A549 (cell line): ENCODE data around the gene CSTPP1. TPM values are rescaled to one million over a fixed set of nuclear protein-coding genes. Genes with fewer than 3 reads are reported as not detected.

ENCODE experiments used
- ATAC-seq, 2 experiments: fragments of 200-7000 bp in 1 of 2; fragments of >200 bp in 1 of 2; cut with Nextera tagmentation in 1 of 2; cut with Tn5 transposase in 1 of 2; 3 replicates each; pipeline versions ENCODE4 v1.8.0 to v1.9.1; 2018 to 2020; ENCODE audit warnings: mild to moderate bottlenecking in 1 of 2, moderate library complexity in 1 of 2
- CTCF ChIA-PET: fragments of 300-600 bp; sonication (Branson Sonifier 250); formaldehyde crosslinking; extraction: SDS; loops from one replicate; lab custom pipeline; 2021; ENCODE audit warnings: antibody characterized with exemption, inconsistent platforms; lab: Yijun Ruan, JAX
- POLR2A ChIA-PET: fragments of 350-600 bp; formaldehyde crosslinking; extraction: SDS; loops from one replicate; lab custom pipeline; 2021; ENCODE audit warnings: antibody characterized with exemption, inconsistent platforms; lab: Yijun Ruan, JAX
- DNase-seq, 2 experiments: peaks; one replicate each; pipeline versions ENCODE4 v3.0.0 to v3.0.0-alpha.2; 2011 to 2016; ENCODE audit warnings: low read depth in 1 of 2, low spot score in 1 of 2
- FAIRE-seq: peaks from 2 replicates; lab custom pipeline; 2011; peaks lifted over from hg19 to GRCh38; lab: Jason Lieb, UNC
- H3K27ac ChIP-seq, 2 experiments: fragments of >200 bp; sonication (Bioruptor Twin); formaldehyde crosslinking; 3 replicates each; pipeline ENCODE4 v1.5.1; 2016 to 2017
- H3K4me1 ChIP-seq: fragments of >200 bp; sonication (Bioruptor Twin); formaldehyde crosslinking; 3 replicates; pipeline ENCODE4 v1.6.1; 2016
- H3K4me2 ChIP-seq: fragments of >200 bp; sonication (Bioruptor Twin); formaldehyde crosslinking; 3 replicates; pipeline ENCODE4 v1.6.1; 2016
- H3K4me3 ChIP-seq: fragments of >200 bp; sonication (Bioruptor Twin); formaldehyde crosslinking; 3 replicates; pipeline ENCODE4 v1.5.1; 2016
- H3K9me3 ChIP-seq: fragments of >200 bp; sonication (Bioruptor Twin); formaldehyde crosslinking; 3 replicates; pipeline ENCODE4 v1.6.1; 2016
- CBX2 ChIP-seq: fragments of 200-600 bp; sonication (generic); IDR thresholded peaks from 2 replicates; pipeline ENCODE4 v1.6.1; 2016; ENCODE audit warnings: low read depth, mild to moderate bottlenecking, borderline replicate concordance
- CBX8 ChIP-seq: fragments of 200-600 bp; sonication (generic); IDR thresholded peaks from 2 replicates; pipeline ENCODE4 v1.6.1; 2016
- E2F6 ChIP-seq: IDR thresholded peaks from 2 replicates; pipeline ENCODE4 v1.6.1; 2012; ENCODE audit warnings: low read depth, borderline replicate concordance
- EHF ChIP-seq: fragments of 250-450 bp; sonication (Bioruptor Pico); IDR thresholded peaks from 2 replicates; pipeline ENCODE4 v1.5.0; 2020; ENCODE audit warnings: mild to moderate bottlenecking
- ELK1 ChIP-seq: fragments of 150-350 bp; IDR thresholded peaks from 2 replicates; pipeline ENCODE4 v1.6.1; 2014; ENCODE audit warnings: low read depth, mild to moderate bottlenecking, low read length
- ESRRA ChIP-seq: fragments of 150-350 bp; IDR thresholded peaks from 2 replicates; pipeline ENCODE4 v1.6.1; 2014; ENCODE audit warnings: mild to moderate bottlenecking, low read length, borderline replicate concordance
- FOSL2 ChIP-seq, 2 experiments: fragments of 450-650 bp in 1 of 2; fragments of >200 bp in 1 of 2; sonication (Bioruptor Twin) in 1 of 2; formaldehyde crosslinking; IDR thresholded peaks; 2 replicates each; pipeline versions ENCODE4 v1.5.0 to v1.6.1; 2016 to 2020; ENCODE audit warnings: mild to moderate bottlenecking in 1 of 2, moderate library complexity in 1 of 2
- HEYL ChIP-seq: fragments of 250-450 bp; sonication (Bioruptor Pico); IDR thresholded peaks from 2 replicates; pipeline ENCODE4 v1.8.0; 2021; ENCODE audit warnings: mild to moderate bottlenecking, moderate library complexity
- HMGXB4 ChIP-seq: fragments of 250-450 bp; sonication (Bioruptor Pico); IDR thresholded peaks from 2 replicates; pipeline ENCODE4 v1.5.0; 2021; ENCODE audit warnings: mild to moderate bottlenecking, moderate library complexity, borderline replicate concordance
- HOXA7 ChIP-seq: fragments of 250-450 bp; sonication (Bioruptor Pico); IDR thresholded peaks from 2 replicates; pipeline ENCODE4 v1.5.0; 2020; ENCODE audit warnings: mild to moderate bottlenecking, moderate library complexity
- HOXB13 ChIP-seq: fragments of 250-450 bp; sonication (Bioruptor Pico); IDR thresholded peaks from 2 replicates; pipeline ENCODE4 v1.5.0; 2020; ENCODE audit warnings: low read depth, mild to moderate bottlenecking, moderate library complexity
- JUN ChIP-seq, 2 experiments: fragments of >200 bp; sonication (Bioruptor Twin); formaldehyde crosslinking; IDR thresholded peaks; 2 replicates in 1 of 2; 3 replicates in 1 of 2; pipeline ENCODE4 v1.6.1; 2016 to 2017
- JUNB ChIP-seq: fragments of >200 bp; sonication (Bioruptor Twin); formaldehyde crosslinking; IDR thresholded peaks from 2 replicates; pipeline ENCODE4 v1.6.1; 2016
- MAFK ChIP-seq: fragments of 450-650 bp; IDR thresholded peaks from 2 replicates; pipeline ENCODE4 v1.6.1; 2014; ENCODE audit not compliant: partially characterized antibody
- MAZ ChIP-seq: fragments of 150-350 bp; IDR thresholded peaks from 2 replicates; pipeline ENCODE4 v1.6.1; 2014; ENCODE audit warnings: antibody characterized with exemption, low read depth, low read length, borderline replicate concordance
- MYC ChIP-seq: IDR thresholded peaks from 2 replicates; pipeline ENCODE4 v1.6.1; 2012; ENCODE audit warnings: mild to moderate bottlenecking, inconsistent platforms, low read length, improper control_type of control experiment, borderline replicate concordance
- NFE2L2 ChIP-seq: fragments of 150-350 bp; conservative IDR thresholded peaks from 2 replicates; pipeline ENCODE4 v1.6.1; 2014; ENCODE audit warnings: low read length
- NPAS2 ChIP-seq: fragments of 250-450 bp; sonication (Bioruptor Pico); IDR thresholded peaks from 2 replicates; pipeline ENCODE4 v1.8.0; 2022; ENCODE audit warnings: mild to moderate bottlenecking, moderate library complexity, borderline replicate concordance
- NR3C1 ChIP-seq: fragments of >200 bp; sonication (Bioruptor Twin); formaldehyde crosslinking; IDR thresholded peaks from 3 replicates; pipeline ENCODE4 v1.6.1; 2017
- PBX3 ChIP-seq: IDR thresholded peaks from 2 replicates; pipeline ENCODE4 v1.6.1; 2012
- POLR2AphosphoS2 ChIP-seq: conservative IDR thresholded peaks from 2 replicates; pipeline ENCODE4 v1.6.1; 2012; ENCODE audit warnings: low read length, improper control_type of control experiment, inconsistent platforms
- RARB ChIP-seq: fragments of 250-450 bp; sonication (Bioruptor Pico); IDR thresholded peaks from 2 replicates; pipeline ENCODE4 v1.8.0; 2021; ENCODE audit warnings: mild to moderate bottlenecking, moderate library complexity
- RCOR1 ChIP-seq: fragments of 150-350 bp; IDR thresholded peaks from 2 replicates; pipeline ENCODE4 v1.6.1; 2014; ENCODE audit warnings: antibody characterized with exemption, low read length, low read depth
- RFX5 ChIP-seq: fragments of 450-650 bp; IDR thresholded peaks from 2 replicates; pipeline ENCODE4 v1.7.1; 2014; ENCODE audit warnings: antibody characterized with exemption, mild to moderate bottlenecking, moderate library complexity
- SMC3 ChIP-seq: fragments of >200 bp; sonication (Bioruptor Twin); formaldehyde crosslinking; IDR thresholded peaks from 3 replicates; pipeline ENCODE4 v1.6.1; 2018; ENCODE audit warnings: inconsistent platforms
- TFCP2L1 ChIP-seq: fragments of 250-450 bp; sonication (Bioruptor Pico); IDR thresholded peaks from 2 replicates; pipeline ENCODE4 v1.5.0; 2021; ENCODE audit warnings: mild to moderate bottlenecking
- USF2 ChIP-seq: fragments of 450-650 bp; IDR thresholded peaks from 2 replicates; pipeline ENCODE4 v1.6.1; 2014; ENCODE audit warnings: antibody characterized with exemption
- ZSCAN20 ChIP-seq: fragments of 250-450 bp; sonication (Bioruptor Pico); IDR thresholded peaks from 2 replicates; pipeline ENCODE4 v1.8.0; 2022; ENCODE audit warnings: mild to moderate bottlenecking, moderate library complexity
- WGBS: methylation state at CpG from one replicate; pipeline ENCODE4 v1.1.6; 2017; ENCODE audit errors: missing lambda C conversion rate; 5-methylcytosine and 5-hydroxymethylcytosine counted together
- polyA plus RNA-seq, 4 experiments: library from polyadenylated mRNA; depleted of rRNA in 3 of 4; stranded (reverse); fragments of >200 nt; fragmentation: RNase III in 1 of 4; extraction: RNeasy Plus Mini Kit Qiagen cat#74134 plus additional on column Dnase treatment in 1 of 4; gene quantifications; 2 replicates in 3 of 4; 3 replicates in 1 of 4; pipeline ENCODE4 v1.2.3, GENCODE V29; 2011 to 2017

CSTPP1 gene
- polyA plus RNA-seq, 2 of the 4 experiments (the other 2 are of a cell fraction), result 31.5 to 34.5 TPM

- TF ChIP-seq PBX3, result no peak
- no peak for TF ChIP-seq JUN (IDR thresholded peaks at IDR 0.05)
- no peak for TF ChIP-seq FOSL2 (IDR thresholded peaks at IDR 0.05)
- no peak for TF ChIP-seq FOSL2 (CRISPR knock-in tag; IDR thresholded peaks at IDR 0.05)
- no peak for TF ChIP-seq NFE2L2
- TF ChIP-seq NPAS2, result no peak
Measured at GRCh38 chr11:46972343-46972742, 35.8 kb downstream of the CSTPP1 start (continued).

- ATAC-seq, result no peak
Measured at GRCh38 chr11:46972821-46973220, 36.3 kb downstream of the CSTPP1 start.

GRCh38 chr11:46976182-46976854, 39.8 kb downstream of the CSTPP1 start:
- FAIRE-seq (no peak), DNase-seq (no peak), ATAC-seq (no peak)
- ChIA-PET CTCF (interaction anchor here (0.9 to 1.2 kb wide), 3 partner anchors 105 to 176 kb away, joined by 3 to 4 read pairs (median 3); no protein-coding TSS in a partner anchor), POLR2A (no interaction called here)
- peaks cover 24% of the 10 kb centered on the region for H3K4me1 ChIP-seq
- no peak overlapping the region for H3K4me2 ChIP-seq
- no peaks in the 10 kb centered on the region for H3K9me3 ChIP-seq
- WGBS, result 81% methylated on average over 5 of the region's 5 CpGs
- no peak overlapping the region for H3K4me3 ChIP-seq
- H3K27ac ChIP-seq, result no peak overlapping the region; a peak in 1 of 6 replicates
- no peak for TF ChIP-seq HEYL (CRISPR knock-in tag)
- TF ChIP-seq MAZ, result no peak
- TF ChIP-seq RARB (CRISPR knock-in tag), result no peak
- TF ChIP-seq JUNB, result no peak
- TF ChIP-seq ESRRA, result no peak
- TF ChIP-seq NR3C1, result no peak
- TF ChIP-seq NPAS2, result no peak
- no peak for TF ChIP-seq TFCP2L1
- TF ChIP-seq CBX2, result no peak
- TF ChIP-seq USF2, result no peak
- no peak for TF ChIP-seq CBX8
- TF ChIP-seq EHF (CRISPR knock-in tag), result no peak
- no peak for TF ChIP-seq SMC3
- no peak for TF ChIP-seq ZSCAN20
- TF ChIP-seq HMGXB4 (CRISPR knock-in tag), result no peak
- TF ChIP-seq ELK1, result no peak
- TF ChIP-seq HOXB13 (CRISPR knock-in tag), result no peak
- TF ChIP-seq MYC, result no peak
- TF ChIP-seq HOXA7 (CRISPR knock-in tag), result no peak
- no peak for TF ChIP-seq RFX5

More at GRCh38 chr11:46972821-46973220, 36.3 kb downstream of the CSTPP1 start:
- POLR2A ChIA-PET, result no interaction called here
- peaks cover 11% of the 10 kb centered on the region for H3K4me1 ChIP-seq
- no peak for DNase-seq
- WGBS, result 95% methylated on average over 2 of the region's 2 CpGs
- no peak for TF ChIP-seq SMC3
- no peak for TF ChIP-seq POLR2AphosphoS2
- no peak for TF ChIP-seq JUNB
- no peak for TF ChIP-seq RCOR1
- no peak for TF ChIP-seq MAFK
- no peak for TF ChIP-seq E2F6
- TF ChIP-seq, all 56 proteins: peak for 0
- FAIRE-seq, result no peak
- Histone ChIP-seq H3K27ac (no peak overlapping the region), H3K9me3 (no peaks in the 10 kb centered on the region), H3K4me3 (no peak overlapping the region), H3K4me2 (no peak overlapping the region)
- CTCF ChIA-PET, result no interaction called here
